Panc1 (cell line): ENCODE results near the gene ZC3H18. TPM values are rescaled to one million over a fixed set of nuclear protein-coding genes. Genes with fewer than 3 reads are reported as not detected.

Experiments
- ATAC-seq: fragments of 200-7000 bp; cut with Tn5 transposase; 2 replicates; pipeline ENCODE4 v1.9.1; 2020; ENCODE audit warnings: mild to moderate bottlenecking, moderate library complexity
- BruUV-seq: library from RNA; stranded (reverse); fragments of 400-500 nt; replicated peaks from 2 replicates; lab custom pipeline; 2021; lab: Mats Ljungman, UMichigan
- CTCF ChIA-PET: fragments of 300-600 bp; sonication (Branson Sonifier 250); formaldehyde crosslinking; loops from one replicate; lab custom pipeline; 2022; ENCODE audit warnings: antibody characterized with exemption; lab: Charles Lee
- POLR2A ChIA-PET: fragments of 300-600 bp; sonication (Branson Sonifier 250); formaldehyde crosslinking; loops from one replicate; lab custom pipeline; 2022; ENCODE audit warnings: antibody characterized with exemption; lab: Charles Lee
- DNase-seq: peaks from one replicate; pipeline ENCODE4 v3.0.0-alpha.2; 2010; ENCODE audit warnings: low read depth, low spot score
- H3K27ac ChIP-seq: 2 replicates; pipeline ENCODE4 v1.5.1; 2011; ENCODE audit warnings: mild to moderate bottlenecking, low read length, inconsistent platforms
- H3K27me3 ChIP-seq: fragments of 200-500 bp; sonication (Bioruptor generic); 2 replicates; pipeline ENCODE4 v1.6.0; 2014; ENCODE audit warnings: low read length, inconsistent platforms; ENCODE audit not compliant: control insufficient read depth, insufficient read depth
- H3K36me3 ChIP-seq: fragments of 200-500 bp; sonication (Bioruptor generic); 2 replicates; pipeline ENCODE4 v1.5.1; 2014; ENCODE audit warnings: inconsistent platforms, mild to moderate bottlenecking, low read length, moderate library complexity; ENCODE audit not compliant: control insufficient read depth, insufficient read depth
- H3K4me1 ChIP-seq: 2 replicates; pipeline ENCODE4 v1.5.1; 2011; ENCODE audit warnings: inconsistent platforms, mild to moderate bottlenecking, low read length, moderate library complexity; ENCODE audit not compliant: control insufficient read depth, insufficient read depth
- H3K4me3 ChIP-seq, 2 experiments: 2 replicates each; pipeline ENCODE4 v1.5.1; 2011 to 2012; ENCODE audit warnings: low read depth in 2 of 2, low read length in 2 of 2, mild to moderate bottlenecking in 2 of 2, inconsistent platforms in 1 of 2, moderate library complexity in 1 of 2
- H3K9me3 ChIP-seq: fragments of 200-500 bp; sonication (Bioruptor generic); 2 replicates; pipeline ENCODE4 v1.5.1; 2014; ENCODE audit warnings: low read depth, mild to moderate bottlenecking, inconsistent platforms, low read length, moderate library complexity; ENCODE audit not compliant: control insufficient read depth, insufficient read depth
- CTCF ChIP-seq: fragments of 450-650 bp; IDR thresholded peaks from 2 replicates; pipeline ENCODE4 v1.5.1; 2017; ENCODE audit warnings: mild to moderate bottlenecking
- POLR2AphosphoS5 ChIP-seq: IDR thresholded peaks from 2 replicates; pipeline ENCODE4 v1.6.1; 2012; ENCODE audit warnings: mild to moderate bottlenecking, low read depth, low read length, moderate library complexity
- REST ChIP-seq, 2 experiments: IDR thresholded peaks; 2 replicates each; pipeline ENCODE4 v1.6.1; 2011 to 2012; ENCODE audit warnings: low read depth in 2 of 2, control low read depth in 1 of 2, low read length in 1 of 2, mild to moderate bottlenecking in 1 of 2, moderate library complexity in 1 of 2; ENCODE audit not compliant: insufficient read depth in 1 of 2
- SIN3A ChIP-seq: IDR thresholded peaks from 2 replicates; pipeline ENCODE4 v1.6.1; 2012; ENCODE audit warnings: low read depth, mild to moderate bottlenecking, low read length, moderate library complexity, borderline replicate concordance; ENCODE audit not compliant: insufficient read depth
- TCF7L2 ChIP-seq: IDR thresholded peaks from 2 replicates; pipeline ENCODE4 v1.6.1; 2011; ENCODE audit warnings: mild to moderate bottlenecking, low read depth, low read length, inconsistent platforms
- in situ Hi-C: cut with HindIII; loops from 2 replicates; pipeline ENCODE4 v1.10.0; 2016; ENCODE audit warnings: low sequenced_read_pairs, low pct_unique_long_range_greater_than_20kb
- intact Hi-C: fragments of 100-400 bp; cut with micrococcal nuclease; formaldehyde crosslinking; loops from one replicate; pipeline ENCODE4 v1.10.0; 2022; ENCODE audit not compliant: unreplicated experiment
- total RNA-seq: library from RNA; stranded (reverse); gene quantifications from one replicate; pipeline ENCODE4 v1.2.1, GENCODE V29; 2021; ENCODE audit not compliant: unreplicated experiment

ZC3H18 gene
- total RNA-seq, 1 experiment from 2014 or later: 45.9 TPM

GRCh38 chr16:88545781-88546180 lies 24.4 kb upstream of the ZC3H18 start:
- H3K4me3 ChIP-seq: no peak overlapping the region
- BruUV-seq: no TSS peak
- DNase-seq (no peak), ATAC-seq (no peak)
- in situ Hi-C loops: no loop called here
- ChIA-PET CTCF (no interaction called here), POLR2A (no interaction called here)
- intact Hi-C loops: no loop called here
- peaks cover 5% of the 10 kb centered on the region; the same call in 1 of the 2 replicates for H3K9me3 ChIP-seq
- no peaks in the 10 kb centered on the region for H3K4me1 ChIP-seq
- no peak overlapping the region for H3K27ac ChIP-seq
- H3K27me3 ChIP-seq: no peaks in the 10 kb centered on the region; the same call in 1 of the 2 replicates
- no peak for TF ChIP-seq POLR2AphosphoS5
- no peak for TF ChIP-seq SIN3A
- TF ChIP-seq TCF7L2: no peak
- H3K36me3 ChIP-seq: no peaks in the 10 kb centered on the region

- H3K4me3 ChIP-seq: no peak overlapping the region
- TF ChIP-seq SIN3A (no peak), TCF7L2 (no peak), CTCF (no peak), POLR2AphosphoS5 (no peak), REST (IDR thresholded peaks at IDR 0.05; ENCODE audit: insufficient read depth in 1 of 2, low read depth in 2 of 2, low read length in 1 of 2) (no peak)
- in situ Hi-C loops (no loop called here), intact Hi-C loops (no loop called here)
- H3K27ac ChIP-seq: no peak overlapping the region
- BruUV-seq: no TSS peak
- CTCF ChIA-PET: no interaction called here
- no peaks in the 10 kb centered on the region; the same call in 1 of the 2 replicates for H3K27me3 ChIP-seq
- H3K4me1 ChIP-seq: no peaks in the 10 kb centered on the region
- H3K9me3 ChIP-seq: peaks cover 5% of the 10 kb centered on the region; the same call in 1 of the 2 replicates
- no peak for DNase-seq
- peak; percentile 62; the same call in 1 of the 2 replicates for ATAC-seq
- POLR2A ChIA-PET: no interaction called here
- H3K36me3 ChIP-seq: no peaks in the 10 kb centered on the region
Observed at GRCh38 chr16:88548131-88548874, 21.9 kb upstream of the ZC3H18 start.

- DNase-seq: no peak
- no peak overlapping the region for H3K27ac ChIP-seq
- H3K9me3 ChIP-seq: no peaks in the 10 kb centered on the region; the same call in 1 of the 2 replicates
- no peak for ATAC-seq
- H3K4me1 ChIP-seq: no peaks in the 10 kb centered on the region
- in situ Hi-C loops (no loop called here), intact Hi-C loops (no loop called here)
- TF ChIP-seq CTCF: no peak
- no peak for TF ChIP-seq TCF7L2
- TF ChIP-seq REST (IDR thresholded peaks at IDR 0.05; ENCODE audit: insufficient read depth in 1 of 2, low read depth in 2 of 2, low read length in 1 of 2): no peak
- no peak for TF ChIP-seq POLR2AphosphoS5
- TF ChIP-seq SIN3A: no peak
- POLR2A ChIA-PET: no interaction called here
- H3K36me3 ChIP-seq: no peaks in the 10 kb centered on the region
- CTCF ChIA-PET: no interaction called here
- no peaks in the 10 kb centered on the region; the same call in 1 of the 2 replicates for H3K27me3 ChIP-seq
- BruUV-seq: no TSS peak
- no peak overlapping the region for H3K4me3 ChIP-seq
Observed at GRCh38 chr16:88548985-88549384, 21.2 kb upstream of the ZC3H18 start.
